ENCODE measurements around the gene CMPK1.

Gene CMPK1

GRCh38 chr1:47410068-47410455 is 76.5 kb downstream of the CMPK1 start:
- no peak for DNase-seq (ENCODE audit: low spot score)
- no peak for TF ChIP-seq CTCF (conservative IDR thresholded peaks at IDR 0.05; ENCODE audit: low read depth)
- CTCF ChIA-PET: interaction anchor here (1.0 kb wide), 1 partner anchor 300 kb away, joined by 3 read pairs; no protein-coding TSS in a partner anchor
- POLR2A ChIA-PET (ENCODE audit: low non-redundant PET): no interaction called here
- no peak overlapping the region for H3K27ac ChIP-seq

GRCh38 chr1:47411436-47411835 is 77.8 kb downstream of the CMPK1 start:
- H3K27ac ChIP-seq: no peak overlapping the region
- CTCF ChIA-PET: no interaction called here
- POLR2A ChIA-PET (ENCODE audit: low non-redundant PET): no interaction called here
- DNase-seq (ENCODE audit: low spot score): no peak
- TF ChIP-seq CTCF (conservative IDR thresholded peaks at IDR 0.05; ENCODE audit: low read depth): no peak

GRCh38 chr1:47412437-47412836 is 78.8 kb downstream of the CMPK1 start:
- TF ChIP-seq CTCF (conservative IDR thresholded peaks at IDR 0.05; ENCODE audit: low read depth): no peak
- ChIA-PET POLR2A (ENCODE audit: low non-redundant PET) (no interaction called here), CTCF (interaction anchor here (0.9 to 1.6 kb wide), 2 partner anchors 11 to 23 kb away, joined by 3 to 4 read pairs; no protein-coding TSS in a partner anchor)
- DNase-seq (ENCODE audit: low spot score): no peak
- H3K27ac ChIP-seq: no peak overlapping the region

DNA sequence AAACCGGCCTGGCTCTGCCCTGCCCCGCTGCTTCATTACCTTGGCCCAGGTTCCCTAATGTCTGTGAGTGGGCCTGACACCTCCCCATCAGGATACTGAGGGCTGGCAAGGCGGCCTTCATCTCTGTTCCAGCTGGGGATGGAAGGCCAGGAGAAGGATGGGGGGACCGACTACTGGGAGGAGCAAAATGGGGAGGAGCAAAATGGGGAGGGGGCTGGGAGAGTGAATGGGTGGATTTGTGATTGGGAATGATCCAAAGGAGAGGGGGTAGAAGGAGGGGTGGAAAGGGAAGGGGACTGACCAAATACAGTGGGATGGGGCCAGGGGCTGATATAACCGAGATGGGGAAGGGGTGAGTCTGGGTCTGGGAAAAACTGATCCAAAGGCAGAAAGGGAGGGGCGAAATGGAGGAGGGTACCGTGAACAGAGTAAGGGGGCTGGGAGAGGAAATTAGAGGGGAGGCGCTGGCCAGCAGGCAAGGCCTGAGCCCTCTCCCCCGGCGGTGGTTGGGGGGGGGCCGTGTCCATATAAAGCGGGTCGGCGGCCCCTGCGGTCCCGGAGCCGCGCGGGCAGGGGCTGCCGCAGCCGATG is 82.2 kb downstream of the CMPK1 start, which contains the start of gene FOXE3:
FOXE3 (plus strand) TSS at position 558 of the 591 bp plus-strand sequence; CDS start at position 589, 31 bp downstream.
- DNase-seq (ENCODE audit: low spot score): no peak
- no peak within 1 kb of the TSS for H3K27ac ChIP-seq
- TF ChIP-seq CTCF (conservative IDR thresholded peaks at IDR 0.05; ENCODE audit: low read depth): no peak
- POLR2A ChIA-PET (ENCODE audit: low non-redundant PET): no interaction called here
- CTCF ChIA-PET: interaction anchor here (0.6 kb wide), 1 partner anchor 183 kb away, joined by 4 read pairs; no protein-coding TSS in a partner anchor

GRCh38 chr1:47416319-47417169 is 83.0 kb downstream of the CMPK1 start:
- no peak for DNase-seq (ENCODE audit: low spot score)
- TF ChIP-seq CTCF (conservative IDR thresholded peaks at IDR 0.05; ENCODE audit: low read depth): no peak
- ChIA-PET CTCF (interaction anchor here (0.8 kb wide), 1 partner anchor 8 kb away, joined by 3 read pairs; no protein-coding TSS in a partner anchor), POLR2A (ENCODE audit: low non-redundant PET) (no interaction called here)
- H3K27ac ChIP-seq: no peak overlapping the region

- CTCF ChIA-PET: interaction anchor here (0.8 kb wide), 3 partner anchors 7 to 308 kb away, joined by 3 read pairs; no protein-coding TSS in a partner anchor
- no peak overlapping the region for H3K27ac ChIP-seq
- TF ChIP-seq CTCF (conservative IDR thresholded peaks at IDR 0.05; ENCODE audit: low read depth): no peak
- POLR2A ChIA-PET (ENCODE audit: low non-redundant PET): no interaction called here
- no peak for DNase-seq (ENCODE audit: low spot score)
Measured at GRCh38 chr1:47417170-47418044, 83.8 kb downstream of the CMPK1 start.
